ENCODE data around the gene AQR.

The AQR gene

DNA sequence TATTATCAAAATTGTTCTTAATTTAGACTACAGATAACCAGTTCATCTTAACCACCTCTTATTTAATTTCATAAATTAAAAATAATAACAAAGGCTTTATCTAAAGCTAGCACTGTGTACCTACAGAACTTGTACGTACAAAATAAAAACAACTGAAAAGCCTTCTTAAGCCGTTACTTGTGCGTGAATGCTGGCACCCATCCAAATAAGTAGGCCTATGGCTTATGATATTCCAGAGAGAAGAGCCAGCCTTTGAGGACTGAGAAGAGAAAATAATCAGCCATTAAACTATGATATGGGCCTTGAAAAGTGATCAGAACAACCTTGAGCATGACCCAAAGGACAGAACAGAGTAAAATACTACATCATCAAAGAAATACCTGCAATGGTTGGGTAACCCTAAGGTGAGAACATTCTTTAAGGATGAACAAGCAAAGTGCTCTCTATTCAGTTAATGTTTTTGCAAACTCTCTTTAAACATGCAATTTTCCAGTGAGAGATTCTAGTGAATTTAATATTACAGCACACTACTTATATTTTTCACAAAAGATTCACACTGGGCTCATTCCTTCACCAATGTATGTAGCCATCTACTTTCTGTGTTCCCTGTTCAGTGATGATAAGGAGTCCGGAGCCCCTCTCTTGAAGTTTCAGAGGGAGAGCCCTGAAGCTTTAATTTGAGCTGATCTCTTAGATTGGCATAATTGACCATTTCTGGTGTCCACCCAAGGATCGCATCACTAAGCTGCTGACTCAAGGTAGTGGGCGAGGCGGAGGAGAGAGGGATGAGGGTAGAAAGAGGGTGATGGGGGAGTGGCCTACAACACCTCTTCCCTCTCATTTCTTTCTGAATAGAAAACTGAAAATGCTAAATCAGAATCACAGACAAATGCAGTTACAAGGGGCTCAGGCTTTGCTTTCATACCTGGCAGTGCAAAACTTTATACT lies 166.5 kb downstream of the AQR start:
- Histone ChIP-seq H3F3A (ENCODE audit: control insufficient read depth, insufficient read depth) (no peaks in the 10 kb centered on the region), H3K9me3 (ENCODE audit: control insufficient read depth, insufficient read depth, low read length) (no peaks in the 10 kb centered on the region), H4K20me1 (ENCODE audit: control insufficient read depth, insufficient read depth, low read depth, low read length) (no peaks in the 10 kb centered on the region), H3K4me1 (ENCODE audit: control insufficient read depth, low read length) (no peaks in the 10 kb centered on the region), H3K9me2 (replicated peaks; ENCODE audit: control insufficient read depth, low read length) (no peaks in the 10 kb centered on the region; the same call in 1 of the 2 replicates), H3K4me3 (ENCODE audit: low read length) (no peak overlapping the region), H3K4me2 (ENCODE audit: low read length) (no peak overlapping the region), H3K27me3 (ENCODE audit: control insufficient read depth, low read length) (0 out of 2 replicates have a peak, but pooled peaks cover 6% of the 10 kb centered on the region), H3K79me2 (ENCODE audit: control insufficient read depth, low read length) (no peaks in the 10 kb centered on the region), H3K27ac (ENCODE audit: low read depth, low read length) (no peak overlapping the region), H3K36me3 (ENCODE audit: control insufficient read depth, low read length) (no peaks in the 10 kb centered on the region)
- no peak for TF ChIP-seq CTCF (IDR thresholded peaks at IDR 0.05; ENCODE audit: low read depth, low read length, poor library complexity, severe bottlenecking)
- TF ChIP-seq EZH2phosphoT487 (IDR thresholded peaks at IDR 0.05; ENCODE audit: borderline replicate concordance, low read length) = no peak

- Histone ChIP-seq H3K4me1 (ENCODE audit: control insufficient read depth, low read length) (no peaks in the 10 kb centered on the region), H3F3A (ENCODE audit: control insufficient read depth, insufficient read depth) (no peaks in the 10 kb centered on the region), H3K36me3 (ENCODE audit: control insufficient read depth, low read length) (no peaks in the 10 kb centered on the region), H3K79me2 (ENCODE audit: control insufficient read depth, low read length) (no peaks in the 10 kb centered on the region), H3K9me2 (replicated peaks; ENCODE audit: control insufficient read depth, low read length) (no peaks in the 10 kb centered on the region; the same call in 1 of the 2 replicates), H4K20me1 (ENCODE audit: control insufficient read depth, insufficient read depth, low read depth, low read length) (no peaks in the 10 kb centered on the region), H3K27ac (ENCODE audit: low read depth, low read length) (no peak overlapping the region), H3K9me3 (ENCODE audit: control insufficient read depth, insufficient read depth, low read length) (no peaks in the 10 kb centered on the region), H3K4me2 (ENCODE audit: low read length) (no peak overlapping the region), H3K27me3 (ENCODE audit: control insufficient read depth, low read length) (0 out of 2 replicates have a peak, but pooled peaks cover 6% of the 10 kb centered on the region), H3K4me3 (ENCODE audit: low read length) (no peak overlapping the region)
- TF ChIP-seq EZH2phosphoT487 (IDR thresholded peaks at IDR 0.05; ENCODE audit: borderline replicate concordance, low read length) (no peak), CTCF (IDR thresholded peaks at IDR 0.05; ENCODE audit: low read depth, low read length, poor library complexity, severe bottlenecking) (no peak)
Observed at GRCh38 chr15:34802371-34802770, 167.2 kb downstream of the AQR start.
